GM18868 (cell line): ENCODE results near the gene APBA2.
"Not testable (repeated sequence)": the region's sequence is repeated elsewhere in the genome, so short reads cannot be mapped to it uniquely, and the experiment has no call there.

Experiments used
- ATAC-seq: cut with Tn5 transposase; IDR thresholded peaks from one replicate; pipeline ENCODE4 v1.9.1; 2021; ENCODE audit warnings: mild to moderate bottlenecking, moderate library complexity; ENCODE audit not compliant: unreplicated experiment

The APBA2 gene

DNA sequence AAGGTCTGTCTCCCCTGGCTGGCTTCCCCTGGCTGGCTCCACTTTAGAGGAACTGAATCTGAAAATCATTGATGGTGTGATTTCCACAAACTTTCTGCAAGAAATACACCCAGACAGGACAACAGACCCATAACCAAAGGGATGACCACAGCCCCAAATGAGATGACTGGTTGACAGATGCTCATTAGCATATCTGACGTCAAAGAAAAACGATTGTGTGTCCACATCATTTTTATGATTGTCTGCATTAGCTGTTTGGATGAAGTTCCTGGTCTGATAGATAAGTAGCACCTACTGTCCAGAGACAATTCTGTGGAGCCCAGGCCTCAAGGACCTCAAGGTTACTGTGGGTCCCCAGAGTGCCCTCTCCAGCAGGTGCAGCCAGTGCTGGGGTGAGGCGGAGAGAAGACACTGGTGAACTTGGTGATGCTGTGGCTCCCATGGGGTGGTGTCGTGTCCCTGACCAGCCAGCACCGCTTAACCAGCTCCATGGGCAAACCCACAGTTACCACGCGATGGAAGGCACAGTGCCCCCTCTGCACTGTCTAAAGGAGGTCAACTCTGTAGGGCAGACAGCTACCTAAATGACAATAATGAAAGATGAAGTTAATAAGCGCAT is 256.5 kb downstream of the APBA2 start:
- peak; percentile 64 for ATAC-seq

DNA sequence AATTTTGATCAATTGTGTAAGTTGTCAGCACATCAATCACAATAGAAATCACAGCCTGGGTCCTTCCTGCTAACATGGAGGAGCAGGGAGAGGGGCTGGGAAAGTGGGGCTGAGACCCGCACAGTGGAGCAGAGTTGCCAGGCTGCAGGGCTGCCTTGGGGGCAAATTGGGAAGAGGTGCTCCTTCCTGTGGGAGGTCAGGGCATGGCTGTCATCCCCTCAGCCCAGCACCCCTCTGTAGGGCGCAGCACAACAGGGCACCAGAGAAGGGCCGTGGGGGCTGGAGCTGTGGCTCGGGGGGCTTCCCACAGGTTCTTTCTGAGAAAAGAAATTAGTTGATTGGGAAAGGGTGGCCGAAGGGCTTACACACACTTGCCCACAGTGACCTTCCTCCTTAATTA is 257.5 kb downstream of the APBA2 start:
- no peak for ATAC-seq

DNA sequence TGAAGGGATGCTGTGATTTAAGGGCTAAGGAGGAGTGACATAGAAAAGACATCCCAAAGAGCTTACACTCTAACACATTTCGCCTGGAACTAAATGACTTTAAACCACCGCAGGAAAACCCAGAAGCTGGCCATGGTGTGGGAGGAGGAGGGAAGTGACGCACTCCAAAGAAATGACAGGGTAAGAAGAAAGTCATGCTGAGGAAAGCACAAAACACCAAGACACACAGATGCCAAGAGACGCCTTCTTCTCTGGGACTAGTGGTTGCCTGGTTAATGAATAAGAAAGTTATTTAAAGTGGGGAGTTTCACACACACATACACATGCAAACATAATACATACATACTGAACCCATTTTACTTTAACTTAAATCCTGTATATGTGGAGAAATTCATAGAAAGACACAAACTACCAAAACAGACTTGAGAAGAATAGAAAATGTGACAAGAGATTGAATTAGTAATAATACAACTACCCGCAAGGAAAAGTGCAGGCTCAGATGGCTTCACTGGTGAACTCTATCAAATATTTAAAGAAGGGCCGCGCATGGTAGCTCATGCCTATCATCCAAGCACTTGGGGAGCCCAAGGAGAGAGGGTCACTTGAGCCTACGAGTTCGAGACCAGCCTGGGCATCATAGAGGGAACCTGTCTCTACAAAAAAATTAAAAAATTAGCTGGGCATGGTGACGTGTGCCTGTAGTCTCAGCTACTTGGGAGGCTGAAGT is 258.3 kb downstream of the APBA2 start:
- no peak for ATAC-seq

DNA sequence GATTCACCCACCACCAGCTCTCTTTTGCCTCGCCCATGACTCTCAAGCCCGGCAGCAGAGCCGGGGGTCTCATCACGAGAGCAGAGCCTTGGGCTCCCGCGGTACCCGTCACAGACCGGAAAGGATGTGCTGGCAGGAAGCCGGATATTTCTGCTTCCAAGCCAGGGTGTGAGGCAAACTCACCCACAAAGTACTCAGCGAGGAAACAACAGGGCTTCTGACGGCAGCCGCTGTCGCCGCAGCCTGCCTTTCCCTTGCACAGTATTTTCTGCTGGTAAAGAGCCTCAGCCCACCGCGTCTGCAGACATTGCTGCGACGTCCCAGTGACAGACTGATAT is 263.9 kb downstream of the APBA2 start:
- no peak for ATAC-seq

DNA sequence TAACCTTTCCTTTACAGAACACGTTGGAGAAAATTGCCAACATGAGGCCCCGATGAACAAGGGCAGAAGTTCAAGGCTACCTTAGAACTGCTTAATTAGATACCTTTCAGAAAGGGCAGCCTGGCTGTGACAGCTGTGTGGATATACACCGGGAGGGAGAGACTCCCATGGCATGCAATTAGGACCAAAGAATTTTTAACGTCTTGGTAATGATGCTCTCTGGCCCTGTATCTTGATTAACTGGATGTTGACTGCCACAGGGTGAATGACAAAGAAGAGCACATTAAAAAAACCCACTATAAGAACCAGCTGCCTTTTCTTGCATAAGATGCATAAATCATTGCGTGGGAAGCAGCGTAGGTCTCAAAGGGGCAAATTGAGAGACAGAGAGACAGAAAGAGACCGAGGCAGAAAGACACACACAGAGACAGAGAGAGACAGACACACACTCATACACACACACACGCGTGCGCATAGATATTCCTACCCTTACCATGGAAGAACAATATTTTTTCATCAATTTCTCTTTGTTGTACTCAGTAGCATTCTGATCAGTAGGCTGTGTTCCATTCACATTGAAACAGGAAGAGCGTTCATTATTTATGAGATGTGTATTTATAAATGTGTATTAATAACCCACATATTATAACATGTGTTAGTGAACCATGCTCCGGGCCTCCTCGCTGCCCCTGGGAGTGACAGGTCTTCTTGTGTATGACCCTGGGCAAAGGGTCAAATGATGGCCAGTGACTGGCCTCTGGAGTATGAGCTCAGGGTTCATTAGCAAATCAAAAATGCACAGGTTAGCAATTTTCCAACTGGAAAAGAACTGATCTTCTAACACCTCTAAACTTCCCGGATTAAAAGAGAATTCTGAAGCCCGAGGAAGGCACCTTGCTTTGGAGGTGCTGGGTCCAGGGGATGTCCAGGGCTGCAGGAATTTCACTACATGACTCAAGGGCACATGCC is 265.0 kb downstream of the APBA2 start:
- ATAC-seq: no peak

DNA sequence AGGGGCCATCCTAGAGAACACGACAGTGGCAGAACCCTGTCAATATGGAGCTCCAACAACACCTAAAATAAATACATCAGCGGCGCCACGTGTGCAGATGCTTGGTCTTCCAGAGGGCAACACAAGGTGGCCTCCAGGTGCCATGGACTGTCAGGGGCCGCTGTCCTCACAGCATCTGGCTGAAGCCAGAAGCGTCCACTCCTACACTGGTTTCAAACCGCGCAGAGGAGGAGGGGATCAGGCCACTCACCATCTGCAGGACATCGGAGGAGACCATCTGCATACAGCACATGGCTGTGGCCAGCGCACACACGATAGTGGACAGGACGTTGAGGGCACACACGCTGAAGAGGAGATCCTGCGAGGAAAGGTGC is 265.7 kb downstream of the APBA2 start:
- no peak for ATAC-seq

DNA sequence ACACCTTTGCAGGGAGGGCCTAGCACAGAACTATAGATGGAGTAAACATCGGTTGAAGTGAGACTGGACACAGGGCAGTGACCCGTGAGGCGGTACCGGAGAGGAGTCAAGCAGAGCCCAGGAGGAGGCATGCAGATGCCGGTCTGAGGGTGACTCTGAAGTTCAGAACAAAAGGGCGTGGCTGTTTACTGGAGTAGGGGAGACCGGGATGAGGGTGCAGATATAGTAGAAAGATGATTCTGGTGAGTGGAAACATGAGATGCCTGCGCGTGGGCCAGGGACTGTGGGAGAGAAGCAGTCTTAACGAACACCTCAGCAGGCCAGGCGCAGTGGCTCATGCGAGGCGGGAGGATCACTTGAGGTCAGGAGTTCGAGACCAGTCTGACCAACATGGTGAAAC is 270.7 kb downstream of the APBA2 start:
- no peak for ATAC-seq

DNA sequence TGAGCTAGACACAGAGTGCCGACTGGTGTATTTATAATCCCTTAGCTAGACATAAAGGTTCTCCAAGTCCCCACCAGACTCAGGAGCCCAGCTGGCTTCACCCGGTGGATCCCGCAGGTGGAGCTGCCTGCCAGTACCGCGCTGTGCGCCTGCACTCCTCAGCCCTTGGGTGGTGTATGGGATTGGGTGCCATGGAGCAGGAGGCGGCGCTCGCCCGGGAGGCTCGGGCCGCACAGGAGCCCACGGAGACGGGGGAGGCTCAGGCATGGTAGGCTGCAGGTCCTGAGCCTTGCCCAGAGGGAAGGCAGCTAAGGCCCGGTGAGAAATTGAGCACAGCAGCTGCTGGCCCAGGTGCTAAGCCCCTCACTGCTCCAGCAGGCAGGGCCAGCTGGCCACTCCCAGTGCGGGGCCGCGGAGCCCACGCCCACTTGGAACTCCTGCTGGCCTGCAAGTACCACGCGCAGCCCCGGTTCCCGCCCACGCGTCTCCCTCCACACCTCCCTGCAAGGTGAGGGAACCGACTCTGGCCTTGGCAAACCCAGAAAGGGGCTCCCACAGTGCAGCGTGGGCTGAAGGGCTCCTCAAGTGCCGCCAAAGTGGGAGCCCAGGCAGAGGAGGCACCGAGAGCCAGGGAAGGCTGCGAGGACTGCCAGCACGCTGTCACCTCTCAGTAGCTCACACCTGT is 274.1 kb downstream of the APBA2 start:
- ATAC-seq: no peak

DNA sequence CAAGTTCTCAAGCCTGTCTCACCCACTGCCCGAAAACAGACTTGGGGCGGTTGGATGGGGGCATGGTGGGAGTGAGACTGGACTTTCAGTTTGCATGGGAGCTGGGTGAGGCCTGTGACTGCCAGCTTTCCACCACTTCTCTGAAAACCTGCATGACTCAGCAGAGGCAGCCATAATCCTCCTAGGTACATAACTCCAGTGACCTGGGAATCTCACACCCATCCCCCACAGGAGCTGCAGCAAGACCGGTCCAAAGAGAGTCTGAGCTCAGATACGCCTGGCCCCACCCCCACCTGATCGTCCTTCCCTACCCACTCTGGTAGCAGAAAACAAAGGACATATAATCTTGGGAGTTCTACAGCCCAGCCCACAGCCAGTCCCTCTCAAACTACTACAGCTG is 276.6 kb downstream of the APBA2 start:
- ATAC-seq: no peak

DNA sequence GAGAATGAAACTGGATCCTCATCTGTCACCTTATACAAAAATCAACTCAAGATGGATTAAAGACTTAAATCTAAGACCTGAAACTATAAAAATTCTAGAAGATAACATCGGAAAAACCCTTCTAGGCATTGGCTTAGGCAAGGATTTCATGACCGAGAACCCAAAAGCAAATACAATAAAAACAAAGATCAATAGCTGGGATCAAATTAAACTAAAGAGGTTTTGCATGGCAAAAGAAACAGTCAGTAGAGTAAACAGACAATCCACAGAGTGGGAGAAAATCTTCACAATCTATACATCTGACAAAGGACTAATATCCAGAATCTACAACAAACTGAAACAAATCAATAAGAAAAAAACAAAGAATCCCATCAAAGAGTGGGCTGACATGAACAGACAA is 281.3 kb downstream of the APBA2 start:
- ATAC-seq: not testable (repeated sequence)
